Measurements from ENCODE around the gene MAX. TPM values are rescaled to one million over a fixed set of nuclear protein-coding genes. Genes with fewer than 3 reads are reported as not detected.

MAX gene
- total RNA-seq, 1 donor = 101 TPM

- peak in 1 of 3 donors; percentile 62 for DNase-seq (ENCODE audit: low read depth in 2 of 3, low spot score in 2 of 3)
Observed at GRCh38 chr14:65074449-65075150, 27.7 kb downstream of the MAX start.

GRCh38 chr14:65073605-65074201, 28.6 kb downstream of the MAX start:
- DNase-seq (ENCODE audit: low read depth in 2 of 3, low spot score in 2 of 3) = no peak

DNA sequence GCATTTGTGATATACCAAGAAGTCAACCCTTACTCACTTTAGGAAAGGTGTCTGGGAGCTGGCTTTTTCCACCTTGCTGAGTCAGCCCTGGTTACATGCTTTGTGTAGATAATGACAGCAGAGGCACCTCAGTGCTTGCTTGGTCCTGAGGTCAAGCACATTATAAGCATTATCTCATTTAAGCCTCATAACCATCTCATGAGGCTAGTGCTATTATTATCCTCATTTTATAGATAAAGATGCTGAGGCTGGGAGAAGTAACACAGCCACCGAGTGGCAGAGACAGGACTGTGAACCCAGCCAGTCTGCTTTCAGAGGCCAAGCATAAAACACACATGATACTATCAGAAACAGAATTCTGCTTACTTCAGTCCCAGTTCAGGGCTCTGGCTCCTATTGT, 29.4 kb downstream of the MAX start:
- no peak for DNase-seq (ENCODE audit: low read depth in 2 of 3, low spot score in 2 of 3)

- DNase-seq (ENCODE audit: low read depth in 2 of 3, low spot score in 2 of 3) = no peak
Observed at GRCh38 chr14:65072256-65072655, 30.1 kb downstream of the MAX start.

DNA sequence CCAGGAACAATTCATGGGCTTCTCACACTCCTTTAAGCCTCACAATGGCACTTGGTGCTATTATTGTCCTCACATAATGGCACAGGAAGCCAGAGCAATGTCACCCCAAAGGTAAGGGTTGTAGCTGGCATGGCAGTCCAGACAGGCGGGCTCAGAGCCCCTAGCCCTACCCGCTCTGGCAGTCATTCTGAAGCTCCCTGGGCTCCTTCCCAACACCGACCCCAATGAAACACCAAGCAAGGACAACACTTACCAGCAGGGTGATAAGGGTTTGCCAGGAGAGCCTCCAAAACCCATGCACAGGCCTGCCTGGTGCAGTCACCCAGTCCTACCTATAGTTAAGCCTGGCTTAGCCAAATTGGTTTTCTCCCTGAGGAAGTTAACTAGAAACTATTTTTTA, 30.8 kb downstream of the MAX start:
- DNase-seq (ENCODE audit: low read depth in 2 of 3, low spot score in 2 of 3) = no peak

- DNase-seq (ENCODE audit: low read depth in 2 of 3, low spot score in 2 of 3) = no peak
Observed at GRCh38 chr14:65070471-65070976, 31.8 kb downstream of the MAX start.

DNA sequence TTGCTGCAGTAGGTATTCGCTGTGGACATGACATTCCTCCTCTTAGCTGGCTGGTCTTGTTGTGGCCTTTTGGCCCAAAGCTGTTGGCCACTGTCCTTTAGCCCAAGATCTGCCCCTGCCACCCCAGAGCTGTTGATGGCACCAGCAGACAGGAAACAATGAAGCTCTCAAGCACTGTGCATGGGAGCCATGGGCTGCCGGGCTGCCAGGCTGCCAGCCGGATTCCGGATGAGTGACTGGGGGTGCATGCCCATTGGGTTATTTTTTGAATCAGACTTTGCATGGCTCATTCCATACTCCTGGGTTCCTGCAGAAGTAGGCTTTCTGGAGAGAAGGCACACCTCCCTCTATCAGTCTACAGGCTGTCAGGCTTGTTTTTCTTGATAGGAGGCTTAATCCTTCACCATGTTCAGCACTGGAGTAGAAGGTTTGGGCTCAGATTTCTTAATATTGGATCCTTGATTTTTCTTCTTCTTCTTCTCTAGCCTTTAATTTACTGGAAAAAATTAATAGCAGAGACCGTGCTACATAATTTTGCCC, 32.4 kb downstream of the MAX start:
- DNase-seq (ENCODE audit: low read depth in 2 of 3, low spot score in 2 of 3) = no peak

DNA sequence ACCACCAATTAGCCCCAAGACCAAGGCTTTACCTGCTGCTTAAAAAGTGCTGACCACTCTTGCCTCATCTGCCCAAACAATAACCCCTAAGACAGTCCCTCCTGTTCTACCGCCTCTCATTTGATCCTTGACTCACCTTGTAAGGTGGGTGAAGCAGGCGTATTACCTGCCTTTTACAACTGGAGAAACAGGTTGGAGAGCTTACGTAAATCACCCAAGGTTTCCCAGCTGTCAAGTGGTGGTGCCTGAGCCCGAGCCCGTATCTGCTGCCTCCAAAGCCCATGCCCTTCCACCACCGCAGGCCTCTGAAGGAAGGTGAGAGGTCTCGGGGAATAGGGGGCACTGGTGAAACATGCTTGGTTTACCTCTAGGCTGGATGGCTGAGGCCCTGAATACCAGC, 36.6 kb downstream of the MAX start:
- DNase-seq (ENCODE audit: low read depth in 2 of 3, low spot score in 2 of 3) = no peak

DNA sequence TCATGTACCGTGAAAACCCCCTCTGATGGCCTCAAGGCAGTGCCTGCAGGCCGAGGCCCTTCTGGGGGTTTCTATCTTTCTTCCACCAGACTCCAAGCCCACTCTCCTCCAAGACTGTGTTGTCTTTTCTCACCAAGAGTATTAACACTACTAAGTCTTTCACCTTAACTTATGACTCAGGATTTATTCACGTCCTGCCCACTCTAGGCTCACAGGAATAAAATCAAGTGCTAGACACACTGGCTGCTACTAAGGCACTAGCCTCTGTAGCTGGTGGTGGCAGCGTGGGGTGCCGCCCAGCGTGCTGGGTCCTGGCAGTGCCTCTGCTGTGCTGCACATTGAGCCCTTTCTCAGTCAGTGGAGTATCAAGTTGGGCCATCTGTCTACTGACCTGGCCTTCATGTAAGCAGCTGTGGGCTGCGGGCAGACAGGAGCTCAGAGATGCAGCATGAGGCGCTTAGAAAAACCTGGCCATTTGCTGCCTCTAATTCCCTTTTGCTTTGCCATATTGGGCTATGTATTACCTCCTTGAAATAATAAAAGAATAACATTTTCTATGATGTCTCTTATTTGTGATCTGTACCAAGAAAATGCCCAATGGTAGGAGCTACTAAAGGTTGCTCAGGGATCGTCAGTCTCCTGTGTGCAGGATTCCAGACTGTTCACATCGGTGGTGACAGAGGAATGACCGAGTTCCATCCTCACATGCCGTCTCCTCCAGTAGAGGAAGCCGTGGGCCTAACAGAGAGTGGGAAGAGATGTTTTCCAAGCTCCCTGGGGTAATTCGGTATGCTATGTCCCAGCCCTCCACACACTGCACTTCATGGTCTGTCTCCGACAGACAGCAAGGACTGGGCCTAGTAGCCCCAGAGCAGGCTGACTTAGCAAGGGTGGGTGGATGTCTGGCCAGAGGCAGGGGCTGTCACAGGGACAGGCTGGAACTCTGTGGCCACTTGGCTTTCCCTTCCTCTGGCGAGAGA, 39.9 kb downstream of the MAX start:
- no peak for DNase-seq (ENCODE audit: low read depth in 2 of 3, low spot score in 2 of 3)

DNA sequence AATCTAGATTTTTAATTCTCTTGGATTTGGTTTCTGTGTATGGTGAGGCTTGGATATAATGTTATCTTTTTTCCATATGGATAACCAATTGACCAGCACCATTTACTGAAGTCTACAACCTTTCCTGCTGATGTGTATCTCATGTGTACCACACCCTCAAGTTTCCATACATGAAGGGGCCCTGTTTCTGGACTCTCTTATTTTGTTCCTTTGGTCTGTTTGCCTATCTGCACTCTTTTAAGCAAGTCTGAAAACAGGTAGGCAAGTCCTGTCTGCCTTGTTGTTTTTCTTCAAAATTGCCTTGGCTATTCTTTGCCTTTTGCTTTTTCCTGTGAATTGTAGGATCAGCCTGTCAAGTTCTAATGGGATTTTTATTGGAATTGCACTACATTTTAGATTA, 44.6 kb downstream of the MAX start:
- no peak for DNase-seq (ENCODE audit: low read depth in 2 of 3, low spot score in 2 of 3)

GRCh38 chr14:65054471-65055085, 47.7 kb downstream of the MAX start:
- peak in 2 of 3 donors; percentile 60 to 86 for DNase-seq (ENCODE audit: low read depth in 2 of 3, low spot score in 2 of 3)

- DNase-seq (ENCODE audit: low read depth in 2 of 3, low spot score in 2 of 3) = peak in 1 of 3 donors; percentile 50
Observed at GRCh38 chr14:65053466-65053865, 48.9 kb downstream of the MAX start.

DNA sequence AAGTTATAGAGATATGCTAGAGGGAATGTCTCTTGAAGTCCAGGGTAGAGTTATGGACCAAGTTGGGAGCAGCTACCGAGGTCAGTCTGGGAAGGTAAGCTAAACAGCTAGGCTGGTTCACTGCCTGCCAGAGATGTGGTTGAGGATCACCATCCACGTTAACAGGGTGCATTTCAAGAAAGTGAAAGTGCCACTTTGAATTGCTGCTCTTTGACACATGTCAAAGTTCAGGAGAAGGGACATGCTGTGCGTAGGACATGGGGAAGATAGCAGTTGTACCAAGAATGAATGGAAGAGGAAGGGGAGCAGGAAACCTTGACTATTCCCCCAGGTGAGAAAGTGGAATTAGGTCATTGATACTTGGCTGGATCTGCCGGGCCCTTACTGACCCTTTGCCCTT, 49.5 kb downstream of the MAX start:
- no peak for DNase-seq (ENCODE audit: low read depth in 2 of 3, low spot score in 2 of 3)

- DNase-seq (ENCODE audit: low read depth in 2 of 3, low spot score in 2 of 3) = no peak
Observed at GRCh38 chr14:65045709-65046108, 56.6 kb downstream of the MAX start.

DNA sequence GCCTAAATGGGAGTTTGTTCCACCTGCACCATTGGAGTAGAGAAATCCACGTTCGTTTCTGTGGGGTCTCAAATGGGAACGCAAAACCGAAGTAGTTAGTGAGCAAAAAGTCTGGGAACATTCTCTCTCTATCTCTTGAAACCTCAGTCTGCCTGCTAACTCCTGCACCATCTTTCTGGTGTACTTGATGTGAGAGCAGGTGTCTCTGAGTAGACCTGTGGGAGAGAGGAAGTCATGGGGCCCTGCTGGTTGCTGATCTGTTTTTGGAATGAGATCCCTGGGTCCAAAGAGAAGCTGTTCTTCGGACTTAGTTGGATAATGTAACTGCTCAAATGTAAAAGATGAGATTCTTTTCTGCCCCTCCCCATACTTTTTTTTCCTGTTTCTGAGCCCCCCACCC, 57.3 kb downstream of the MAX start:
- no peak for DNase-seq (ENCODE audit: low read depth in 2 of 3, low spot score in 2 of 3)

- peak in 2 of 3 donors; percentile 91 to 95 for DNase-seq (ENCODE audit: low read depth in 2 of 3, low spot score in 2 of 3)
Observed at GRCh38 chr14:65044596-65044959, 57.7 kb downstream of the MAX start.

DNA sequence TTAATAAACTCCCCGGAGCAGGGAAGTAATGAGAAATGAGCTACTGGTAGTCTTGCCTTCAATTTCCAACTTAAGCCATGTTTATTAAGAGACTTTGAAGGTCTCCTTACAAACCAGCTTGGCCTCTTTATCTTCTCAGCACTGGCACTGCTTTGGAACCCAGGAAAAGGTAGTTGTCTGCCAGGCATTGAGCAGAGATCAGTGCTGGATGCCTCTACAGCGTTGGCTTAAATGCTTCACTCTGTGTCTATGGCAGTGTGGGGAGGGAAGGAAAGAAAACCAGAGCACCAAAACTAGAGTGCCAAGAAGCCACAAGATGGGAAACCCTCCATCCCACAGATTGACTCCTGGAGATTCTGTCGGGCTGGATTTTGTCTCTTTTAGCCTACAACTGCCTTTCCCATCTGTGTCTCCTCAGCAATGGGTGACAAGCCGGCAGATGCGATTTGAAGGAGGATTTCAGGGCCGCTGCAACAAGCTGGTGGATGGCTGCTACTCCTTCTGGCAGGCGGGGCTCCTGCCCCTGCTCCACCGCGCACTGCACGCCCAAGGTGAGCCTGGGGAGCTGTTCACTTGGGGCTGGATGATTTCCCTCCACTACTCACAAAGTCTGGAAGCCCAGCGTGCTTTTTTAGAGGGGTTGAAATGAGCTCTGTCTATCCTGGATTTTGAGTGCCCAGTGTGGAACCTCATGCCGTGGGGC, 58.3 kb downstream of the MAX start:
- DNase-seq (ENCODE audit: low read depth in 2 of 3, low spot score in 2 of 3) = no peak

DNA sequence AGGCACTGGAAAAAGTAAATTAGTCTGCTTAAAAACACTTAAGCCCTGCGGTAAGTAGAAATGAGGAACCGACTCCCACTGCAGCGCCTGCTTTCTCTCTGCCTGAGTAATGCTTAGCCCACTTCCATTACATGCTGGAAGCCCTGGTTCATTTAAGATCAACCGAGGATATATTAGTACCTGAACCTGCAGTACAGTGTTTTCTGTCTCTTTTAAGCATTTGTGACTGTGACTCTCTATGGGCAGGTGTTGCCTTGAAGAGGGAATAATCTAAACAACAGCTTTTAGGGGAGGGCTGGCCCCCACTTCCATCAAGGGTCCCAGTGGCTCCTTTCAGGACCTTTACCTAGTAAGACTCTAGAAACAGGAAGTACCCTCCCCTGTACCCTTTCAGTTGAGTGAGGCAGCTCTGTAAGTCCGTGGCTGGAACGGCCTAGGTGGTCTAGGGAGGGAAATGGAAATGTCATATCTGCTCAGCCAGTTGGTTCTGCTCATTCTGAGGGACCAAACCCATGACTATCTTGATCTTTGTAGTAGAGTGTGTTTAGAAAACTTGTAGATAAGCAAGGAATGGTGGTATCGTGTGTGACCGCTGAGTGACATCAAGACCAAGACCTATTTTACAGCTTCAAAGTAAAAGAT, 59.5 kb downstream of the MAX start:
- DNase-seq (ENCODE audit: low read depth in 2 of 3, low spot score in 2 of 3) = peak in 2 of 3 donors; percentile 79 to 95

GRCh38 chr14:65042296-65042695, 60.0 kb downstream of the MAX start:
- no peak for DNase-seq (ENCODE audit: low read depth in 2 of 3, low spot score in 2 of 3)
